Measurements from ENCODE around the gene ENTHD1.
"Not testable (repeated sequence)": the region's sequence is repeated elsewhere in the genome, so short reads cannot be mapped to it uniquely, and the experiment has no call there.

The ENTHD1 gene

GRCh38 chr22:39868741-39869140 lies 24.8 kb downstream of the ENTHD1 start:
- Histone ChIP-seq H3K9me3 (ENCODE audit: control insufficient read depth, insufficient read depth, low read length) (no peaks in the 10 kb centered on the region), H3K36me3 (ENCODE audit: control insufficient read depth, insufficient read depth, low read length) (no peaks in the 10 kb centered on the region), H3K9ac (ENCODE audit: low read depth, low read length) (no peak overlapping the region), H3K27me3 (ENCODE audit: control insufficient read depth, insufficient read depth, low read length) (no peaks in the 10 kb centered on the region), H3K4me1 (ENCODE audit: control insufficient read depth, insufficient read depth, low read length) (no peaks in the 10 kb centered on the region), H3K4me3 (ENCODE audit: low read depth, low read length) (no peak overlapping the region)

- Histone ChIP-seq H3K4me1 (ENCODE audit: control insufficient read depth, insufficient read depth, low read length) (no peaks in the 10 kb centered on the region), H3K9ac (ENCODE audit: low read depth, low read length) (no peak overlapping the region), H3K27me3 (ENCODE audit: control insufficient read depth, insufficient read depth, low read length) (no peaks in the 10 kb centered on the region), H3K36me3 (ENCODE audit: control insufficient read depth, insufficient read depth, low read length) (no peaks in the 10 kb centered on the region), H3K4me3 (ENCODE audit: low read depth, low read length) (no peak overlapping the region), H3K9me3 (ENCODE audit: control insufficient read depth, insufficient read depth, low read length) (no peaks in the 10 kb centered on the region)
These were observed 33.5 kb downstream of the ENTHD1 start for GRCh38 chr22:39859903-39860588.

DNA sequence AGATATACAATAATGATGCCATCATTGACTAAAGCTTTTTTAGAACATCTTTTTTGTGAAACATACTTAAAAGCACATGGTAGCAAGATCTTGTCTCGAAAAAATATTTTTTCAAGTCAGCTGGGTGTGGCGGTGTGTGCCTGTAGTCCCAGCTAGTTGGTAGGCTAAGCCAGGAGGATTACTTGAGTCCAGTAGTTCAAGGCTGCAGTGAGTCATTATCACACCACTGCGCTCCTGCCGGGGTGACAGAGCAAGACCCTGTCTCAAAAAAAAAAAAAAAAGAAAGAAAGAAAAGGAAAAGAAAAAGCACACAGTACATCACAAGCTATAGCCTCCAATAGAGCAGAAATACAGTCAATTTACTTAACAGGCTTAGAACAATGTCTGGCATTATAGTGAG lies 37.0 kb downstream of the ENTHD1 start:
- H3K27me3 ChIP-seq (ENCODE audit: control insufficient read depth, insufficient read depth, low read length), result peaks cover 2% of the 10 kb centered on the region
- no peak overlapping the region for H3K9ac ChIP-seq (ENCODE audit: low read depth, low read length)
- H3K36me3 ChIP-seq (ENCODE audit: control insufficient read depth, insufficient read depth, low read length), result no peaks in the 10 kb centered on the region
- no peak overlapping the region for H3K4me3 ChIP-seq (ENCODE audit: low read depth, low read length)
- no peaks in the 10 kb centered on the region for H3K9me3 ChIP-seq (ENCODE audit: control insufficient read depth, insufficient read depth, low read length)
- no peaks in the 10 kb centered on the region for H3K4me1 ChIP-seq (ENCODE audit: control insufficient read depth, insufficient read depth, low read length)

GRCh38 chr22:39852799-39853198 lies 40.8 kb downstream of the ENTHD1 start:
- H3K4me3 ChIP-seq (ENCODE audit: low read depth, low read length), result no peak overlapping the region
- no peaks in the 10 kb centered on the region for H3K4me1 ChIP-seq (ENCODE audit: control insufficient read depth, insufficient read depth, low read length)
- no peaks in the 10 kb centered on the region for H3K36me3 ChIP-seq (ENCODE audit: control insufficient read depth, insufficient read depth, low read length)
- peaks cover 2% of the 10 kb centered on the region for H3K27me3 ChIP-seq (ENCODE audit: control insufficient read depth, insufficient read depth, low read length)
- no peaks in the 10 kb centered on the region for H3K9me3 ChIP-seq (ENCODE audit: control insufficient read depth, insufficient read depth, low read length)
- no peak overlapping the region for H3K9ac ChIP-seq (ENCODE audit: low read depth, low read length)

GRCh38 chr22:39851606-39852315 lies 41.8 kb downstream of the ENTHD1 start:
- Histone ChIP-seq H3K36me3 (ENCODE audit: control insufficient read depth, insufficient read depth, low read length) (no peaks in the 10 kb centered on the region), H3K4me1 (ENCODE audit: control insufficient read depth, insufficient read depth, low read length) (no peaks in the 10 kb centered on the region), H3K9me3 (ENCODE audit: control insufficient read depth, insufficient read depth, low read length) (no peaks in the 10 kb centered on the region), H3K9ac (ENCODE audit: low read depth, low read length) (no peak overlapping the region), H3K27me3 (ENCODE audit: control insufficient read depth, insufficient read depth, low read length) (peaks cover 2% of the 10 kb centered on the region), H3K4me3 (ENCODE audit: low read depth, low read length) (no peak overlapping the region)

DNA sequence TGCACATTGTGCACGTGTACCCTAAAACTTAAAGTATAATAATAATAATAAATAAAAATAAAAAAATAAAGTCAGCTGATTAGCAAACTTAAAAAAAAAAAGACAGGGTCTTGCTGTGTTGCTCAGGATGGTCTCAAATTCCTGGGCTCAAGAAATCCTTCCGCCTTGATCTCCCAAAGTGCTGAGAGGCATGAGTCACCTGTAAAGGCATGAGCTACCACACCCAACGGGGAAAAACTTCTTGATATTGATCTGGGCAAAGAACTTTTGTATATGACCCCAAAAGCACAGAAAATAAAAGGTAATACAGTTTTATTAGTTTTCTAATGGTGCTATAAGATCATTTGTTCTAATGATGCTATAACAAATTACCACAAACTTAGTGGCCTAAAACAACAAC lies 46.1 kb downstream of the ENTHD1 start:
- no peaks in the 10 kb centered on the region for H3K9me3 ChIP-seq (ENCODE audit: control insufficient read depth, insufficient read depth, low read length)
- H3K36me3 ChIP-seq (ENCODE audit: control insufficient read depth, insufficient read depth, low read length), result no peaks in the 10 kb centered on the region
- no peak overlapping the region for H3K4me3 ChIP-seq (ENCODE audit: low read depth, low read length)
- H3K9ac ChIP-seq (ENCODE audit: low read depth, low read length), result no peak overlapping the region
- H3K27me3 ChIP-seq (ENCODE audit: control insufficient read depth, insufficient read depth, low read length), result no peaks in the 10 kb centered on the region
- H3K4me1 ChIP-seq (ENCODE audit: control insufficient read depth, insufficient read depth, low read length), result no peaks in the 10 kb centered on the region

GRCh38 chr22:39846539-39846938 lies 47.0 kb downstream of the ENTHD1 start:
- not testable (repeated sequence) for H3K9ac ChIP-seq (ENCODE audit: low read depth, low read length); H3K4me3 ChIP-seq (ENCODE audit: low read depth, low read length); H3K4me1 ChIP-seq (ENCODE audit: control insufficient read depth, insufficient read depth, low read length)

DNA sequence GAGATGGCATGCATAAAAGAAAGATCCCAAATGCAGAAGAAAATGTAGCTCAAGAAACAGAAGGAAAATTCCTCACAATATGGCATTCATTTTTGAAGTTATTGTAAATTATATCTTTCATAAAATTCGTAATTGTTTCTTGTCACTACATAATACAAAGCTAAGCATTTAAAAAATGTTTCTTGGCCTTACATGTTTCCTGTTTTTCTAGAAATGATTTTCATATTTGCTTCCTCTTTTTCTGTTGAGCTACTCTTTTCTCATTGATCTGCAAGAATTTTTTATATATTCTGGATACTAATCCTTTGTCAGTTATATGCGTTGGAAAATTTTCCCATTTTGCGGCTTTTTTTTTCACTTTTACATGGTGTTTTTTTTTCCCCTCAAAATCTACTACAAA lies 48.0 kb downstream of the ENTHD1 start:
- no peaks in the 10 kb centered on the region for H3K27me3 ChIP-seq (ENCODE audit: control insufficient read depth, insufficient read depth, low read length)
- H3K9ac ChIP-seq (ENCODE audit: low read depth, low read length), result no peak overlapping the region
- H3K4me1 ChIP-seq (ENCODE audit: control insufficient read depth, insufficient read depth, low read length), result no peaks in the 10 kb centered on the region
- H3K4me3 ChIP-seq (ENCODE audit: low read depth, low read length), result no peak overlapping the region
- no peaks in the 10 kb centered on the region for H3K9me3 ChIP-seq (ENCODE audit: control insufficient read depth, insufficient read depth, low read length)
- H3K36me3 ChIP-seq (ENCODE audit: control insufficient read depth, insufficient read depth, low read length), result no peaks in the 10 kb centered on the region

More at GRCh38 chr22:39846539-39846938, 47.0 kb downstream of the ENTHD1 start:
- not testable (repeated sequence) for H3K9me3 ChIP-seq (ENCODE audit: control insufficient read depth, insufficient read depth, low read length); H3K36me3 ChIP-seq (ENCODE audit: control insufficient read depth, insufficient read depth, low read length); H3K27me3 ChIP-seq (ENCODE audit: control insufficient read depth, insufficient read depth, low read length)

DNA sequence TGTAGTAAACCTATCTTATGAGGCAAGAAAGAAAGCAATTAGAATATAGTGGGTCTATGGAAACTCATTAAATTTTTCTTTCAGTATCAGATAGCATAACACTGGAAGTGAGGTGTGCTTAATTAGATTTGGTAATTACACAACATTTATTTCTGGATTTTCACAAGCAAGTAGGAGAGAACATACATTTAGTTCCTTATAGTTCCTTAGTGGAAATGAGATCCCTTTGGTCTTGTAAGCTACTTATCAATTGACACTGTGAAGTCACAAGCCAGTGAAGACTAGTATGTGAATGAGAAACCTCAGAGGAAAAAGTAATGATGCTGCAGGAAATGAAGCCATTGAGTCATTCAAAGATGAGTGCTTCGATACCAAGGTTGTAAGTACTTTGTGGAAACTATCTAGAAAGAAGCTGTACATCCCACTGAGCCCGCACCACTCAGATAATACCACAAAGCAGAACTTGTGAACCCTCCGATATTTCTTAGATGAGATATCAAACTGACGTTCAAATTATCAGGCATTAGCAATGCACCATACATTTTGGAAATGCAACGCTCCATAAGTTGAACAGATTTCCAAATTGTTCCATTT lies 53.5 kb downstream of the ENTHD1 start:
- Histone ChIP-seq H3K4me3 (ENCODE audit: low read depth, low read length) (no peak overlapping the region), H3K9me3 (ENCODE audit: control insufficient read depth, insufficient read depth, low read length) (no peaks in the 10 kb centered on the region)

GRCh38 chr22:39839204-39839603 lies 54.4 kb downstream of the ENTHD1 start:
- H3K9ac ChIP-seq (ENCODE audit: low read depth, low read length), result no peak overlapping the region
- no peak overlapping the region for H3K4me3 ChIP-seq (ENCODE audit: low read depth, low read length)
- H3K36me3 ChIP-seq (ENCODE audit: control insufficient read depth, insufficient read depth, low read length), result no peaks in the 10 kb centered on the region
- H3K27me3 ChIP-seq (ENCODE audit: control insufficient read depth, insufficient read depth, low read length), result no peaks in the 10 kb centered on the region
- no peaks in the 10 kb centered on the region for H3K4me1 ChIP-seq (ENCODE audit: control insufficient read depth, insufficient read depth, low read length)
- no peaks in the 10 kb centered on the region for H3K9me3 ChIP-seq (ENCODE audit: control insufficient read depth, insufficient read depth, low read length)

More for the DNA sequence above, 53.5 kb downstream of the ENTHD1 start:
- H3K9ac ChIP-seq (ENCODE audit: low read depth, low read length), result no peak overlapping the region
- H3K36me3 ChIP-seq (ENCODE audit: control insufficient read depth, insufficient read depth, low read length), result no peaks in the 10 kb centered on the region
- no peaks in the 10 kb centered on the region for H3K4me1 ChIP-seq (ENCODE audit: control insufficient read depth, insufficient read depth, low read length)
- no peaks in the 10 kb centered on the region for H3K27me3 ChIP-seq (ENCODE audit: control insufficient read depth, insufficient read depth, low read length)

DNA sequence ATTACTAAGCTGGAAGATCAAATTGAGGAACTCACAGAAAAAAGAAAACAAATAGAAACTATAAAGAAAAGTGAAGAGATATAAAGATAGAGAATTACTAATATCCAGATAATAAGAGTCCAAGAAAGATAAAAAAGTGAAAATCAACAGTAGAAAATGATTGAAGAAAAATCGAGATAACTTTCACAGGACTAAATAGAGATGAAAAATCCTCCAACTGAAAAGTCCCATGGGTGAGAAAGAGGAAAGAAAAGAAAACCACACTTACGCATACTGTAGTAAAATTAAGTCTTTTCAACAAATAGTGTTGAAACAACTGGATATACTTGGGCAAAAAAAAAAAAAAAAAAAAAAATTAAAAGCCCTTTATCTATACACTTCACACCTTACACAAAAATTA lies 60.0 kb downstream of the ENTHD1 start:
- Histone ChIP-seq H3K9ac (ENCODE audit: low read depth, low read length) (no peak overlapping the region), H3K36me3 (ENCODE audit: control insufficient read depth, insufficient read depth, low read length) (no peaks in the 10 kb centered on the region), H3K4me1 (ENCODE audit: control insufficient read depth, insufficient read depth, low read length) (no peaks in the 10 kb centered on the region), H3K4me3 (ENCODE audit: low read depth, low read length) (no peak overlapping the region), H3K27me3 (ENCODE audit: control insufficient read depth, insufficient read depth, low read length) (no peaks in the 10 kb centered on the region), H3K9me3 (ENCODE audit: control insufficient read depth, insufficient read depth, low read length) (no peaks in the 10 kb centered on the region)

- H3K4me3 ChIP-seq (ENCODE audit: low read depth, low read length), result no peak overlapping the region
- H3K36me3 ChIP-seq (ENCODE audit: control insufficient read depth, insufficient read depth, low read length), result no peaks in the 10 kb centered on the region
- H3K9ac ChIP-seq (ENCODE audit: low read depth, low read length), result no peak overlapping the region
- H3K27me3 ChIP-seq (ENCODE audit: control insufficient read depth, insufficient read depth, low read length), result no peaks in the 10 kb centered on the region
- no peaks in the 10 kb centered on the region for H3K4me1 ChIP-seq (ENCODE audit: control insufficient read depth, insufficient read depth, low read length)
- no peaks in the 10 kb centered on the region for H3K9me3 ChIP-seq (ENCODE audit: control insufficient read depth, insufficient read depth, low read length)
These were observed 60.5 kb downstream of the ENTHD1 start for GRCh38 chr22:39833093-39833492.

Data from iPS-15b (cell line).